HCT116 (cell line): ENCODE data around the gene NUP133.
"Not testable (repeated sequence)": the region's sequence is repeated elsewhere in the genome, so short reads cannot be mapped to it uniquely, and the experiment has no call there.

Experiments
- EGR1 ChIP-seq: IDR thresholded peaks from 2 replicates; pipeline ENCODE4 v1.6.1; 2012; ENCODE audit warnings: low read depth
- EZH2 ChIP-seq: fragments of 200-600 bp; sonication (generic); IDR thresholded peaks from 2 replicates; pipeline ENCODE4 v1.6.1; 2017; ENCODE audit warnings: antibody characterized with exemption, mixed run types
- JUND ChIP-seq: IDR thresholded peaks from 2 replicates; pipeline ENCODE4 v1.6.1; 2012
- POLR2A ChIP-seq: IDR thresholded peaks from 2 replicates; pipeline ENCODE4 v1.7.0; 2011; ENCODE audit warnings: borderline replicate concordance; ENCODE audit not compliant: insufficient read depth, insufficient read length; ENCODE audit errors: extremely low read depth
- POLR2AphosphoS5 ChIP-seq: IDR thresholded peaks from 2 replicates; pipeline ENCODE4 v1.6.1; 2011; ENCODE audit warnings: mild to moderate bottlenecking, low read depth, low read length, moderate library complexity
- RAD21 ChIP-seq: IDR thresholded peaks from 2 replicates; pipeline ENCODE4 v1.6.1; 2012; ENCODE audit warnings: low read depth, mild to moderate bottlenecking
- SP1 ChIP-seq: IDR thresholded peaks from 2 replicates; pipeline ENCODE4 v1.6.1; 2012; ENCODE audit warnings: low read depth
- YY1 ChIP-seq: IDR thresholded peaks from 2 replicates; pipeline ENCODE4 v1.6.1; 2011; ENCODE audit warnings: low read length, low read depth, moderate library complexity, mild to moderate bottlenecking; ENCODE audit not compliant: insufficient replicate concordance; ENCODE audit errors: extremely low read depth
- ZBTB33 ChIP-seq: IDR thresholded peaks from 2 replicates; pipeline ENCODE4 v1.6.1; 2011; ENCODE audit warnings: mild to moderate bottlenecking, low read length, moderate library complexity; ENCODE audit not compliant: insufficient replicate concordance; ENCODE audit errors: extremely low read depth
- TF ChIP-seq, protein P1 (sequence below), 3 experiments: fragments of 200-600 bp in 1 of 3; sonication (generic) in 1 of 3; IDR thresholded peaks in 2 of 3; conservative IDR thresholded peaks in 1 of 3; 2 replicates each; pipeline ENCODE4 v1.5.1; 2012 to 2017; ENCODE audit warnings: low read depth in 2 of 3, low read length in 2 of 3, antibody characterized with exemption in 1 of 3, borderline replicate concordance in 1 of 3, control low read depth in 1 of 3, mild to moderate bottlenecking in 1 of 3, mixed read lengths in 1 of 3, mixed run types in 1 of 3, moderate library complexity in 1 of 3; ENCODE audit not compliant: insufficient read depth in 1 of 3
- TF ChIP-seq, protein P2 (sequence below): IDR thresholded peaks from 2 replicates; pipeline ENCODE4 v1.6.1; 2012
- TF ChIP-seq, protein P3 (sequence below): IDR thresholded peaks from 2 replicates; pipeline ENCODE4 v1.6.1; 2012; ENCODE audit warnings: low read depth

DNA sequence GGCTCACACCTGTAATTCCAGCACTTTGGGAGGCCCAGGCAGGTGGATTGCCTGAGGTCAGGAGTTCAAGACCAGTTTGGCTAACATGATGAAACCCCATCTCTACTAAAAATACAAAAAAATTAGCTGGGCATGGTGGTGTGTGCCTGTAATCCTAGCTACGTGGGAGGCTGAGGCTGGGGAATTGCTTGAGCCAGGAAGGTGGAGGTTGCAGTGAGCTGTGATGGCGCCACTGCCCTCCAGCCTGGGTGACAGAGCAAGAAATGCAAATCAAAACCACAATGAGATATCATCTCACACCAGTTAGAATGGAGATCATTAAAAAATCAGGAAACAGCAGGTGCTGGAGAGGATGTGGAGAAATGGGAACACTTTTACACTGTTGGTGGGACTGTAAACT, 3.1 kb upstream of the NUP133 start:
- TF ChIP-seq POLR2A, JUND, SP1, EZH2, POLR2AphosphoS5, YY1, RAD21, EGR1, ZBTB33: not testable (repeated sequence)
- TF ChIP-seq, protein P1, sequence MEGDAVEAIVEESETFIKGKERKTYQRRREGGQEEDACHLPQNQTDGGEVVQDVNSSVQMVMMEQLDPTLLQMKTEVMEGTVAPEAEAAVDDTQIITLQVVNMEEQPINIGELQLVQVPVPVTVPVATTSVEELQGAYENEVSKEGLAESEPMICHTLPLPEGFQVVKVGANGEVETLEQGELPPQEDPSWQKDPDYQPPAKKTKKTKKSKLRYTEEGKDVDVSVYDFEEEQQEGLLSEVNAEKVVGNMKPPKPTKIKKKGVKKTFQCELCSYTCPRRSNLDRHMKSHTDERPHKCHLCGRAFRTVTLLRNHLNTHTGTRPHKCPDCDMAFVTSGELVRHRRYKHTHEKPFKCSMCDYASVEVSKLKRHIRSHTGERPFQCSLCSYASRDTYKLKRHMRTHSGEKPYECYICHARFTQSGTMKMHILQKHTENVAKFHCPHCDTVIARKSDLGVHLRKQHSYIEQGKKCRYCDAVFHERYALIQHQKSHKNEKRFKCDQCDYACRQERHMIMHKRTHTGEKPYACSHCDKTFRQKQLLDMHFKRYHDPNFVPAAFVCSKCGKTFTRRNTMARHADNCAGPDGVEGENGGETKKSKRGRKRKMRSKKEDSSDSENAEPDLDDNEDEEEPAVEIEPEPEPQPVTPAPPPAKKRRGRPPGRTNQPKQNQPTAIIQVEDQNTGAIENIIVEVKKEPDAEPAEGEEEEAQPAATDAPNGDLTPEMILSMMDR (IDR thresholded peaks at IDR 0.05 in 2 of 3, conservative IDR thresholded peaks at IDR 0.05 in 1 of 3; ENCODE audit: borderline replicate concordance in 1 of 3, insufficient read depth in 1 of 3, low read depth in 2 of 3, low read length in 2 of 3): not testable (repeated sequence)
- TF ChIP-seq, protein P2, sequence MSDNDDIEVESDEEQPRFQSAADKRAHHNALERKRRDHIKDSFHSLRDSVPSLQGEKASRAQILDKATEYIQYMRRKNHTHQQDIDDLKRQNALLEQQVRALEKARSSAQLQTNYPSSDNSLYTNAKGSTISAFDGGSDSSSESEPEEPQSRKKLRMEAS: not testable (repeated sequence)
- TF ChIP-seq, protein P3, sequence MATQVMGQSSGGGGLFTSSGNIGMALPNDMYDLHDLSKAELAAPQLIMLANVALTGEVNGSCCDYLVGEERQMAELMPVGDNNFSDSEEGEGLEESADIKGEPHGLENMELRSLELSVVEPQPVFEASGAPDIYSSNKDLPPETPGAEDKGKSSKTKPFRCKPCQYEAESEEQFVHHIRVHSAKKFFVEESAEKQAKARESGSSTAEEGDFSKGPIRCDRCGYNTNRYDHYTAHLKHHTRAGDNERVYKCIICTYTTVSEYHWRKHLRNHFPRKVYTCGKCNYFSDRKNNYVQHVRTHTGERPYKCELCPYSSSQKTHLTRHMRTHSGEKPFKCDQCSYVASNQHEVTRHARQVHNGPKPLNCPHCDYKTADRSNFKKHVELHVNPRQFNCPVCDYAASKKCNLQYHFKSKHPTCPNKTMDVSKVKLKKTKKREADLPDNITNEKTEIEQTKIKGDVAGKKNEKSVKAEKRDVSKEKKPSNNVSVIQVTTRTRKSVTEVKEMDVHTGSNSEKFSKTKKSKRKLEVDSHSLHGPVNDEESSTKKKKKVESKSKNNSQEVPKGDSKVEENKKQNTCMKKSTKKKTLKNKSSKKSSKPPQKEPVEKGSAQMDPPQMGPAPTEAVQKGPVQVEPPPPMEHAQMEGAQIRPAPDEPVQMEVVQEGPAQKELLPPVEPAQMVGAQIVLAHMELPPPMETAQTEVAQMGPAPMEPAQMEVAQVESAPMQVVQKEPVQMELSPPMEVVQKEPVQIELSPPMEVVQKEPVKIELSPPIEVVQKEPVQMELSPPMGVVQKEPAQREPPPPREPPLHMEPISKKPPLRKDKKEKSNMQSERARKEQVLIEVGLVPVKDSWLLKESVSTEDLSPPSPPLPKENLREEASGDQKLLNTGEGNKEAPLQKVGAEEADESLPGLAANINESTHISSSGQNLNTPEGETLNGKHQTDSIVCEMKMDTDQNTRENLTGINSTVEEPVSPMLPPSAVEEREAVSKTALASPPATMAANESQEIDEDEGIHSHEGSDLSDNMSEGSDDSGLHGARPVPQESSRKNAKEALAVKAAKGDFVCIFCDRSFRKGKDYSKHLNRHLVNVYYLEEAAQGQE: not testable (repeated sequence)
